ENCODE data around the gene SLC1A1.

DNA sequence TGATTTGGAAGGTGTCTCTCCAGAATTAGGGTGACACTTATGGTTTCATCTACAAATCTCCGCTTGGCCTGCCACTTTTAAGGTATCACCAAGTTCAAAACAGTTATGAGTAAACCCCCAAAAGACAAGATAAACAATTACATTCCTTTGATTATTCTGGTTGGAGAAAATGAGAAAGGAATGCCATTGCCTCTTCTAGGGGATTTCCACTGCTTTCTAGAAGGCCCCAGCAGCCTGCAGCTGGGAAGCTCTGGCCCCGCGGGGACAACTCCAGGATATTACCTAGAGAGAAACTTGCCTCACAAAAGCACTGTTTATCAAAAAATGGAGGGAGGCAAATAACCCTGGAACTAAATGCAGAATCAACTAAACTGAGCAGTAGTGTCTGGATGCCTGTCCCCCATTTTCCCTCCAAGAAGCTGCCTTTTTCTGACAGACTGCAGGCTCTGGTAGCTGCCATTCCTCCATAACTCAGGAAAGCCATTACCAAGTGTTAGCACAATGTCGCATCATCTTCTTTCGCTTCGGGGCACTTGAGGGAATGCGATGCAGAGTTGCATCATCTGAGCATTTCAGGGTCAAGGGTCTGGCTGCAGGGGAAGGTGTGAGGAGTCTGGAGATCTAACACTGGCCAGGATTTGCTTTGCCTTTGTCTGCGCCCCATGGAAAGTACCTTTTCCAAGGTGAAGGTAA, 100.3 kb downstream of the SLC1A1 start:
- TF ChIP-seq, protein P1, sequence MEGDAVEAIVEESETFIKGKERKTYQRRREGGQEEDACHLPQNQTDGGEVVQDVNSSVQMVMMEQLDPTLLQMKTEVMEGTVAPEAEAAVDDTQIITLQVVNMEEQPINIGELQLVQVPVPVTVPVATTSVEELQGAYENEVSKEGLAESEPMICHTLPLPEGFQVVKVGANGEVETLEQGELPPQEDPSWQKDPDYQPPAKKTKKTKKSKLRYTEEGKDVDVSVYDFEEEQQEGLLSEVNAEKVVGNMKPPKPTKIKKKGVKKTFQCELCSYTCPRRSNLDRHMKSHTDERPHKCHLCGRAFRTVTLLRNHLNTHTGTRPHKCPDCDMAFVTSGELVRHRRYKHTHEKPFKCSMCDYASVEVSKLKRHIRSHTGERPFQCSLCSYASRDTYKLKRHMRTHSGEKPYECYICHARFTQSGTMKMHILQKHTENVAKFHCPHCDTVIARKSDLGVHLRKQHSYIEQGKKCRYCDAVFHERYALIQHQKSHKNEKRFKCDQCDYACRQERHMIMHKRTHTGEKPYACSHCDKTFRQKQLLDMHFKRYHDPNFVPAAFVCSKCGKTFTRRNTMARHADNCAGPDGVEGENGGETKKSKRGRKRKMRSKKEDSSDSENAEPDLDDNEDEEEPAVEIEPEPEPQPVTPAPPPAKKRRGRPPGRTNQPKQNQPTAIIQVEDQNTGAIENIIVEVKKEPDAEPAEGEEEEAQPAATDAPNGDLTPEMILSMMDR (conservative IDR thresholded peaks at IDR 0.05), result no peak
- TF ChIP-seq ZFX (IDR thresholded peaks at IDR 0.05), result no peak
